ENCODE data around the gene GPX7. TPM values are rescaled to one million over a fixed set of nuclear protein-coding genes. Genes with fewer than 3 reads are reported as not detected.

The GPX7 gene
- total and polyA plus RNA-seq, 2 of the 4 experiments (the other 2 are of a cell fraction) = 3.4 to 3.8 TPM

DNA sequence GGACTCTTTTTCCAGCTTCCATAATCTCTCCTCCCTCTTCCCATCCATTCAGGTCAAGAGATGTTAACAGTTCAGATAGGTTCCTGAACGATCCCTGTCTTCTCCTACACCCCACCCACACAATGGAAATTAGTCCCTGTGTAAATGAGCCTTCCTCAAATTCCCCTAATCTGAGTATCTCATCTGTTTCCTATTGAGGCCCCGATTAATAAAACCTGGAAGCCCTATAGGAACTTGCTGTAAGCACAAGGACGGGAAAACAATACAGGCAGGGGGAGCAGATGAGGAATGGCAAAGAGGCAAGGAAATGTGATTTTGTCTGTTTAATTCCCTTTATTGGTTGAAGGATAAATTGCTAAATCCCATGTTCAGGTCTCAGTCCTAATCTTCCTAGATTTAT, 7.1 kb upstream of the GPX7 start:
- in situ Hi-C loops (cut with MboI; ENCODE audit: low sequenced_read_pairs) (no loop called here), dilution Hi-C loops (cut with HindIII; ENCODE audit: low sequenced_read_pairs, unreplicated experiment) (no loop called here), intact Hi-C loops (cut with micrococcal nuclease) (no loop called here)
- Histone ChIP-seq H4K8ac (ENCODE audit: low read depth in 2 of 2, low read length in 2 of 2) (no peak overlapping the region), H3K9ac (ENCODE audit: low read depth, low read length) (no peak overlapping the region), H3K56ac (ENCODE audit: extremely low read depth, insufficient read depth, low read length) (no peak overlapping the region), H3K4ac (ENCODE audit: low read depth, low read length) (no peak overlapping the region), H3K18ac (ENCODE audit: low read depth, low read length) (no peak overlapping the region), H2BK120ac (ENCODE audit: low read depth, low read length) (no peak overlapping the region), H4K5ac (ENCODE audit: low read depth, low read length) (no peak overlapping the region), H3K4me2 (ENCODE audit: low read depth, low read length) (no peak overlapping the region), H3K23ac (ENCODE audit: low read depth, low read length) (no peak overlapping the region), H3K27me3 (ENCODE audit: control insufficient read depth, insufficient read depth, low read length) (peaks cover 15% of the 10 kb centered on the region), H4K20me1 (ENCODE audit: insufficient read depth, low read length) (no peaks in the 10 kb centered on the region), H3K36me3 (ENCODE audit: control insufficient read depth, insufficient read depth, low read length) (no peaks in the 10 kb centered on the region), H3K14ac (replicated peaks; ENCODE audit: low read depth, low read length) (no peak overlapping the region), H2BK15ac (ENCODE audit: low read depth, low read length) (no peak overlapping the region), H3K79me1 (ENCODE audit: low read depth in 1 of 2, low read length in 2 of 2) (no peaks in the 10 kb centered on the region), H2BK20ac (ENCODE audit: low read depth, low read length) (no peak overlapping the region), H3K9me3 (ENCODE audit: control insufficient read depth, insufficient read depth, low read length) (no peaks in the 10 kb centered on the region), H3K9me1 (ENCODE audit: insufficient read depth, low read length) (no peaks in the 10 kb centered on the region), H2AFZ (replicated peaks; ENCODE audit: low read length, poor library complexity) (no peak overlapping the region), H3K27ac (ENCODE audit: insufficient read depth, low read length) (no peak overlapping the region), H2AK9ac (replicated peaks; ENCODE audit: low read depth, low read length, poor library complexity) (no peak overlapping the region), H3K4me3 (ENCODE audit: insufficient read depth, low read depth, low read length) (no peak overlapping the region), H2BK5ac (ENCODE audit: low read depth, low read length, poor library complexity, severe bottlenecking) (no peak overlapping the region), H4K91ac (ENCODE audit: insufficient read depth, low read depth, low read length) (no peak overlapping the region), H2AK5ac (ENCODE audit: low read depth, low read length) (no peak overlapping the region), H3K4me1 (ENCODE audit: control insufficient read depth, insufficient read depth, low read length) (peaks cover 1% of the 10 kb centered on the region; the same call in 1 of the 2 replicates)
- WGBS, 2 experiments (ENCODE audit: extremely low coverage in 2 of 2, insufficient read length in 1 of 2) = no CpG with 5 or more reads among the region's 3 CpGs
- no peak for TF ChIP-seq NFE2L2 (IDR thresholded peaks at IDR 0.05; ENCODE audit: low read depth, low read length)
- DNase-seq = no peak
- ATAC-seq (ENCODE audit: low read depth) = no peak
- ChIA-PET POLR2A (ENCODE audit: unreplicated experiment) (no interaction called here), CTCF (no interaction called here)
- no TSS peak for BruUV-seq (replicated peaks)
